Osteoblast (primary cell): ENCODE data around the gene ARHGAP4. TPM values are rescaled to one million over a fixed set of nuclear protein-coding genes. Genes with fewer than 3 reads are reported as not detected.

ENCODE experiments used
- DNase-seq: peaks from one replicate; pipeline ENCODE4 v3.0.0; 2011; ENCODE audit warnings: low spot score, mixed read lengths; ENCODE audit not compliant: insufficient read length; ENCODE audit errors: missing footprints
- H2AFZ ChIP-seq: 2 replicates; pipeline ENCODE4 v1.6.0; 2011; ENCODE audit warnings: mild to moderate bottlenecking, low read length
- H3K27ac ChIP-seq: 2 replicates; pipeline ENCODE4 v1.5.1; 2011; ENCODE audit warnings: mild to moderate bottlenecking, low read depth, low read length, moderate library complexity
- H3K27me3 ChIP-seq: 2 replicates; pipeline ENCODE4 v1.6.0; 2012; ENCODE audit warnings: mild to moderate bottlenecking, control low read depth, inconsistent platforms, low read length, moderate library complexity; ENCODE audit not compliant: insufficient read depth
- H3K36me3 ChIP-seq: 2 replicates; pipeline ENCODE4 v1.5.1; 2011; ENCODE audit warnings: mild to moderate bottlenecking, low read length, control low read depth, moderate library complexity; ENCODE audit not compliant: insufficient read depth
- H3K4me1 ChIP-seq: 2 replicates; pipeline ENCODE4 v1.5.1; 2011; ENCODE audit warnings: mild to moderate bottlenecking, low read length, control low read depth, moderate library complexity; ENCODE audit not compliant: insufficient read depth
- H3K4me2 ChIP-seq: 2 replicates; pipeline ENCODE4 v1.6.0; 2011; ENCODE audit warnings: mild to moderate bottlenecking, low read length; ENCODE audit not compliant: insufficient read depth
- H3K4me3 ChIP-seq: fragments of 200-600 bp; sonication (generic); 3 replicates; pipeline ENCODE4 v1.5.1; 2012; ENCODE audit warnings: mild to moderate bottlenecking, low read length, inconsistent platforms; ENCODE audit not compliant: insufficient read depth
- H3K79me2 ChIP-seq: 2 replicates; pipeline ENCODE4 v1.6.0; 2012; ENCODE audit warnings: mild to moderate bottlenecking, low read length, control low read depth, inconsistent platforms; ENCODE audit not compliant: insufficient read depth
- H3K9me3 ChIP-seq: 2 replicates; pipeline ENCODE4 v1.5.1; 2011; ENCODE audit warnings: low read depth, low read length, control low read depth
- H4K20me1 ChIP-seq: 2 replicates; pipeline ENCODE4 v1.6.0; 2012; ENCODE audit warnings: mild to moderate bottlenecking, low read length, control low read depth; ENCODE audit not compliant: insufficient read depth
- CTCF ChIP-seq: IDR thresholded peaks from 2 replicates; pipeline ENCODE4 v1.5.1; 2011; ENCODE audit warnings: mild to moderate bottlenecking, low read depth, low read length, moderate library complexity; ENCODE audit errors: extremely low read depth
- total RNA-seq: library from RNA; depleted of rRNA; stranded (reverse); fragments of >200 nt; gene quantifications from 2 replicates; pipeline ENCODE4 v1.2.3, GENCODE V29; 2012

Gene ARHGAP4
- total RNA-seq, 1 donor, result 1.4 TPM

- Histone ChIP-seq H3K4me1 (no peaks in the 10 kb centered on the region), H3K9me3 (no peaks in the 10 kb centered on the region), H2AFZ (no peak overlapping the region), H3K27ac (no peak overlapping the region), H3K27me3 (no peaks in the 10 kb centered on the region), H3K36me3 (peaks cover 66% of the 10 kb centered on the region), H3K79me2 (no peaks in the 10 kb centered on the region), H4K20me1 (no peaks in the 10 kb centered on the region), H3K4me3 (no peak overlapping the region), H3K4me2 (no peak overlapping the region)
- TF ChIP-seq CTCF, result no peak
- DNase-seq, result no peak
Observed at GRCh38 chrX:153952373-153953026, 26.4 kb upstream of the ARHGAP4 start.

GRCh38 chrX:153951683-153952372 is 25.8 kb upstream of the ARHGAP4 start:
- Histone ChIP-seq H3K27ac (no peak overlapping the region), H3K36me3 (peaks cover 62% of the 10 kb centered on the region)

GRCh38 chrX:153950127-153950526 is 24.1 kb upstream of the ARHGAP4 start:
- Histone ChIP-seq H3K4me3 (no peak overlapping the region), H4K20me1 (no peaks in the 10 kb centered on the region), H3K4me2 (no peak overlapping the region), H3K27ac (no peak overlapping the region), H2AFZ (no peak overlapping the region), H3K4me1 (no peaks in the 10 kb centered on the region), H3K9me3 (no peaks in the 10 kb centered on the region), H3K79me2 (no peaks in the 10 kb centered on the region), H3K27me3 (no peaks in the 10 kb centered on the region), H3K36me3 (peaks cover 53% of the 10 kb centered on the region)
- no peak for DNase-seq
- TF ChIP-seq CTCF, result no peak

More at GRCh38 chrX:153951683-153952372, 25.8 kb upstream of the ARHGAP4 start:
- Histone ChIP-seq H3K4me1 (no peaks in the 10 kb centered on the region), H3K79me2 (no peaks in the 10 kb centered on the region), H3K27me3 (no peaks in the 10 kb centered on the region), H3K4me2 (no peak overlapping the region), H3K9me3 (no peaks in the 10 kb centered on the region), H2AFZ (no peak overlapping the region), H3K4me3 (no peak overlapping the region), H4K20me1 (no peaks in the 10 kb centered on the region)
- no peak for TF ChIP-seq CTCF
- DNase-seq, result no peak
